Neural cell (in vitro differentiated cells): ENCODE results near the gene CEP128. TPM values are rescaled to one million over a fixed set of nuclear protein-coding genes. Genes with fewer than 3 reads are reported as not detected.

Experiments
- H2AFZ ChIP-seq: fragments of 200-600, 300-800 bp; sonication (generic), shearing (Covaris generic); 2 replicates; pipeline ENCODE4 v1.6.0; 2014; ENCODE audit warnings: low read depth, mild to moderate bottlenecking, antibody characterized with exemption, low read length, moderate library complexity
- H3F3A ChIP-seq: fragments of 200-600 bp; shearing (Covaris generic); 2 replicates; pipeline ENCODE4 v1.6.1; 2016; ENCODE audit warnings: mild to moderate bottlenecking, moderate library complexity, mixed read lengths, antibody characterized with exemption, low read length; ENCODE audit not compliant: insufficient read depth, poor library complexity, severe bottlenecking
- H3K27ac ChIP-seq: fragments of 200-600, 300-800 bp; sonication (generic), shearing (Covaris generic); 2 replicates; pipeline ENCODE4 v1.5.1; 2014; ENCODE audit warnings: mild to moderate bottlenecking, low read length, moderate library complexity
- H3K27me3 ChIP-seq: fragments of 300-800, 200-600 bp; sonication (generic), shearing (Covaris generic); 2 replicates; pipeline ENCODE4 v1.6.0; 2014; ENCODE audit warnings: mild to moderate bottlenecking, low read depth, low read length, moderate library complexity; ENCODE audit not compliant: insufficient read depth
- H3K36me3 ChIP-seq: fragments of 300-800, 200-600 bp; sonication (generic), shearing (Covaris generic); 2 replicates; pipeline ENCODE4 v1.5.1; 2014; ENCODE audit warnings: mild to moderate bottlenecking, antibody characterized with exemption, low read length, moderate library complexity; ENCODE audit not compliant: insufficient read depth
- H3K4me2 ChIP-seq: fragments of 300-800, 200-600 bp; sonication (generic), shearing (Covaris generic); 2 replicates; pipeline ENCODE4 v1.6.0; 2014; ENCODE audit warnings: mild to moderate bottlenecking, low read length
- H3K4me3 ChIP-seq: fragments of 300-800, 200-600 bp; sonication (generic), shearing (Covaris generic); 2 replicates; pipeline ENCODE4 v1.5.1; 2014; ENCODE audit warnings: mild to moderate bottlenecking, low read length, moderate library complexity
- H3K79me2 ChIP-seq: fragments of 200-600 bp; shearing (Covaris generic); replicated peaks from 2 replicates; pipeline ENCODE4 v1.6.0; 2014; ENCODE audit warnings: mild to moderate bottlenecking, low read length, moderate library complexity; ENCODE audit not compliant: insufficient read depth
- H3K9ac ChIP-seq: fragments of 300-800, 200-600 bp; sonication (generic), shearing (Covaris generic); 2 replicates; pipeline ENCODE4 v1.6.1; 2016; ENCODE audit warnings: mild to moderate bottlenecking, low read length, mixed read lengths
- H3K9me2 ChIP-seq: fragments of 200-600 bp; shearing (Covaris generic); 2 replicates; pipeline ENCODE4 v1.6.1; 2016; ENCODE audit warnings: mild to moderate bottlenecking, low read length, mixed read lengths; ENCODE audit not compliant: insufficient read depth
- H3K9me3 ChIP-seq: fragments of 200-600, 300-800 bp; sonication (generic), shearing (Covaris generic); 2 replicates; pipeline ENCODE4 v1.6.1; 2016; ENCODE audit warnings: mild to moderate bottlenecking, mixed run types, low read length, moderate library complexity, mixed read lengths
- H4K20me1 ChIP-seq: fragments of 200-600 bp; shearing (Covaris generic); 2 replicates; pipeline ENCODE4 v1.6.1; 2016; ENCODE audit warnings: mild to moderate bottlenecking, mixed run types; ENCODE audit not compliant: insufficient read depth
- EP300 ChIP-seq: fragments of 450-650 bp; conservative IDR thresholded peaks from 2 replicates; pipeline ENCODE4 v1.6.1; 2014; ENCODE audit warnings: antibody characterized with exemption, mild to moderate bottlenecking, moderate library complexity; ENCODE audit not compliant: poor library complexity, severe bottlenecking
- EZH2 ChIP-seq: fragments of 200-600, 300-800 bp; shearing (Covaris generic), sonication (generic); IDR thresholded peaks from 2 replicates; pipeline ENCODE4 v1.6.1; 2014; ENCODE audit warnings: antibody characterized with exemption, low read length, borderline replicate concordance, mild to moderate bottlenecking; ENCODE audit not compliant: insufficient read depth, poor library complexity, severe bottlenecking
- MXI1 ChIP-seq: fragments of 450-650 bp; conservative IDR thresholded peaks from 2 replicates; pipeline ENCODE4 v1.6.1; 2014; ENCODE audit warnings: antibody characterized with exemption, mild to moderate bottlenecking; ENCODE audit not compliant: poor library complexity, severe bottlenecking
- POLR2AphosphoS5 ChIP-seq: IDR thresholded peaks from 2 replicates; pipeline ENCODE4 v1.6.1; 2012
- RAD21 ChIP-seq: fragments of 450-650 bp; conservative IDR thresholded peaks from 2 replicates; pipeline ENCODE4 v1.6.1; 2014; ENCODE audit warnings: antibody characterized with exemption, mild to moderate bottlenecking, moderate library complexity
- SMC3 ChIP-seq: fragments of 450-650 bp; conservative IDR thresholded peaks from 2 replicates; pipeline ENCODE4 v1.6.1; 2014; ENCODE audit warnings: antibody characterized with exemption, mild to moderate bottlenecking, moderate library complexity; ENCODE audit not compliant: poor library complexity
- TAF1 ChIP-seq: IDR thresholded peaks from 2 replicates; pipeline ENCODE4 v1.6.1; 2012; ENCODE audit warnings: low read depth
- polyA plus RNA-seq: library from polyadenylated mRNA; depleted of rRNA; stranded (reverse); fragments of >200 nt; gene quantifications from 2 replicates; pipeline ENCODE4 v1.2.3, GENCODE V29; 2014
- TF ChIP-seq, protein P1 (sequence below): IDR thresholded peaks from 2 replicates; pipeline ENCODE4 v1.6.1; 2012; ENCODE audit warnings: borderline replicate concordance
- TF ChIP-seq, protein P2 (sequence below): fragments of 450-650 bp; IDR thresholded peaks from 2 replicates; pipeline ENCODE4 v1.5.1; 2014; ENCODE audit warnings: antibody characterized with exemption, mild to moderate bottlenecking, moderate library complexity; ENCODE audit not compliant: poor library complexity, severe bottlenecking

Gene CEP128
- polyA plus RNA-seq, 1 donor from 2014 or later = 5.5 TPM

DNA sequence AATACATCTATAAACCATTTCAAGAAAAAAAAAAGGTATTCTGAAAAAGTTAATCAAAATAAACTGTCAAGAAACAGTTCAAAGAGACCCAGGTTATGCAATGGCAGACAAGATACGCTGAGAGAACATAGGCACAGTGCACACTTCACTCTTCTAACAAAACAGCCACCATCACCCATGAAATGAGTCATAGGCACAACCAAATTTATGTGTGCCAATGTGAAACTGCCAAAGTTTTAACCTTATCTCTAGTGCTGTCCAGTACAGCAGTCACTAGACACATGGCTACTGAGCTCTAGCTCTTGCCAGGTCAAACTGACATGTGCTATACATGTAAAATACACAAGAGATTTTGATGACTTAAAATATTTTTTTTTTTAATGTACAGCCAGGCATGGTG lies 1.4 kb downstream of the CEP128 start:
- H3K4me3 ChIP-seq = no peak overlapping the region
- H3K4me2 ChIP-seq = no peak overlapping the region
- no peaks in the 10 kb centered on the region for H3K9me2 ChIP-seq
- H3K27me3 ChIP-seq = no peaks in the 10 kb centered on the region
- no peaks in the 10 kb centered on the region for H3K79me2 ChIP-seq
- TF ChIP-seq POLR2AphosphoS5 = no peak
- no peak for TF ChIP-seq RAD21
- TF ChIP-seq, protein P1, sequence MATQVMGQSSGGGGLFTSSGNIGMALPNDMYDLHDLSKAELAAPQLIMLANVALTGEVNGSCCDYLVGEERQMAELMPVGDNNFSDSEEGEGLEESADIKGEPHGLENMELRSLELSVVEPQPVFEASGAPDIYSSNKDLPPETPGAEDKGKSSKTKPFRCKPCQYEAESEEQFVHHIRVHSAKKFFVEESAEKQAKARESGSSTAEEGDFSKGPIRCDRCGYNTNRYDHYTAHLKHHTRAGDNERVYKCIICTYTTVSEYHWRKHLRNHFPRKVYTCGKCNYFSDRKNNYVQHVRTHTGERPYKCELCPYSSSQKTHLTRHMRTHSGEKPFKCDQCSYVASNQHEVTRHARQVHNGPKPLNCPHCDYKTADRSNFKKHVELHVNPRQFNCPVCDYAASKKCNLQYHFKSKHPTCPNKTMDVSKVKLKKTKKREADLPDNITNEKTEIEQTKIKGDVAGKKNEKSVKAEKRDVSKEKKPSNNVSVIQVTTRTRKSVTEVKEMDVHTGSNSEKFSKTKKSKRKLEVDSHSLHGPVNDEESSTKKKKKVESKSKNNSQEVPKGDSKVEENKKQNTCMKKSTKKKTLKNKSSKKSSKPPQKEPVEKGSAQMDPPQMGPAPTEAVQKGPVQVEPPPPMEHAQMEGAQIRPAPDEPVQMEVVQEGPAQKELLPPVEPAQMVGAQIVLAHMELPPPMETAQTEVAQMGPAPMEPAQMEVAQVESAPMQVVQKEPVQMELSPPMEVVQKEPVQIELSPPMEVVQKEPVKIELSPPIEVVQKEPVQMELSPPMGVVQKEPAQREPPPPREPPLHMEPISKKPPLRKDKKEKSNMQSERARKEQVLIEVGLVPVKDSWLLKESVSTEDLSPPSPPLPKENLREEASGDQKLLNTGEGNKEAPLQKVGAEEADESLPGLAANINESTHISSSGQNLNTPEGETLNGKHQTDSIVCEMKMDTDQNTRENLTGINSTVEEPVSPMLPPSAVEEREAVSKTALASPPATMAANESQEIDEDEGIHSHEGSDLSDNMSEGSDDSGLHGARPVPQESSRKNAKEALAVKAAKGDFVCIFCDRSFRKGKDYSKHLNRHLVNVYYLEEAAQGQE = no peak
- TF ChIP-seq EZH2 = no peak
- TF ChIP-seq SMC3 = no peak
- no peak for TF ChIP-seq EP300
- no peak for TF ChIP-seq MXI1
- TF ChIP-seq, protein P2, sequence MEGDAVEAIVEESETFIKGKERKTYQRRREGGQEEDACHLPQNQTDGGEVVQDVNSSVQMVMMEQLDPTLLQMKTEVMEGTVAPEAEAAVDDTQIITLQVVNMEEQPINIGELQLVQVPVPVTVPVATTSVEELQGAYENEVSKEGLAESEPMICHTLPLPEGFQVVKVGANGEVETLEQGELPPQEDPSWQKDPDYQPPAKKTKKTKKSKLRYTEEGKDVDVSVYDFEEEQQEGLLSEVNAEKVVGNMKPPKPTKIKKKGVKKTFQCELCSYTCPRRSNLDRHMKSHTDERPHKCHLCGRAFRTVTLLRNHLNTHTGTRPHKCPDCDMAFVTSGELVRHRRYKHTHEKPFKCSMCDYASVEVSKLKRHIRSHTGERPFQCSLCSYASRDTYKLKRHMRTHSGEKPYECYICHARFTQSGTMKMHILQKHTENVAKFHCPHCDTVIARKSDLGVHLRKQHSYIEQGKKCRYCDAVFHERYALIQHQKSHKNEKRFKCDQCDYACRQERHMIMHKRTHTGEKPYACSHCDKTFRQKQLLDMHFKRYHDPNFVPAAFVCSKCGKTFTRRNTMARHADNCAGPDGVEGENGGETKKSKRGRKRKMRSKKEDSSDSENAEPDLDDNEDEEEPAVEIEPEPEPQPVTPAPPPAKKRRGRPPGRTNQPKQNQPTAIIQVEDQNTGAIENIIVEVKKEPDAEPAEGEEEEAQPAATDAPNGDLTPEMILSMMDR = no peak
- no peak for TF ChIP-seq TAF1
- no peaks in the 10 kb centered on the region for H3K36me3 ChIP-seq
- no peak overlapping the region for H3K27ac ChIP-seq
- H2AFZ ChIP-seq = no peak overlapping the region
- no peaks in the 10 kb centered on the region for H4K20me1 ChIP-seq
- H3K9ac ChIP-seq = no peak overlapping the region
- H3F3A ChIP-seq = no peaks in the 10 kb centered on the region
- no peaks in the 10 kb centered on the region for H3K9me3 ChIP-seq

DNA sequence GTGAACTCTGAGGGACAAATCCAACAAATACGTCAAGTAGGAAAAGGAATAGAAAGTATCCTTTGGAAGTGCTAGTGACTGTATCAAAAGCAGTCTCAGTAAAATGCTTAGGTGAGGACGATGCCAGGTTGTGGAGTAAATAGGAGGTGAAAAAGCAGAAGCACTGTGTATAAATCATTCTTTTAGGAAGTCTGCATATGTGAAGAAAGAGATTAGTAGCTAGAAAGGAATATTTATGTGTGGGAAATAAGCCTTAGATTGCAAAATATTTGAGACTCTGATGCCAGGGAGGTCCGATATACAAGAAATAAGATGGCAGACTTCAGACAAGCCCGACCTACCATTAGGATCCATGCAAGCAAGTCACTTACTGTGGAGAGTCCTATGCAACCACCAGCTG lies 7.9 kb downstream of the CEP128 start:
- TF ChIP-seq EZH2 (no peak), TAF1 (no peak)
- Histone ChIP-seq H3K9me2 (no peaks in the 10 kb centered on the region), H4K20me1 (no peaks in the 10 kb centered on the region), H3F3A (no peaks in the 10 kb centered on the region), H3K27ac (no peak overlapping the region), H3K4me2 (no peak overlapping the region), H3K9me3 (no peaks in the 10 kb centered on the region), H2AFZ (no peak overlapping the region), H3K79me2 (no peaks in the 10 kb centered on the region), H3K4me3 (no peak overlapping the region), H3K9ac (no peak overlapping the region), H3K27me3 (no peaks in the 10 kb centered on the region), H3K36me3 (no peaks in the 10 kb centered on the region)

DNA sequence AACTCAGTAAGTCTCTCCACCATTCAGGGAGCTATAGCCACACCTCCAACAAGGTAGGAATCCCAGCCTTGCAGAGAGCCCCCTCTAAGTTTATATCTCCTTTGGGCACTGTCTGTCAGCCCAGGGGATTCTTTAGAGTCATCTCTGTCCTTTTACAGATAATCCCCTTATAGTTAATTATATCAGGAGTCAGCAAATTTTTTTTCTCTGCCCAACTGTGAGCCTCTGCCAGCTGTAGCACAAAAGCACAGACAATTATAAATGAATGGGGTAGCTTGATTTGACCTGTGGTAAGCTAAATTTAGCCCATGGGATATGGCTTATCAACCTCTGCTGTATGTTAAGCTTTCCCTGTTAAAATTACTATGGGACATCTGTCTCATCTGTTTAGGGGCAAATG lies 8.3 kb downstream of the CEP128 start:
- Histone ChIP-seq H3K9ac (no peak overlapping the region), H4K20me1 (no peaks in the 10 kb centered on the region), H2AFZ (no peak overlapping the region), H3F3A (no peaks in the 10 kb centered on the region), H3K9me2 (no peaks in the 10 kb centered on the region), H3K36me3 (no peaks in the 10 kb centered on the region), H3K79me2 (no peaks in the 10 kb centered on the region), H3K4me3 (no peak overlapping the region), H3K9me3 (no peaks in the 10 kb centered on the region), H3K4me2 (no peak overlapping the region), H3K27ac (no peak overlapping the region), H3K27me3 (no peaks in the 10 kb centered on the region)
- no peak for TF ChIP-seq EZH2
- no peak for TF ChIP-seq POLR2AphosphoS5
- TF ChIP-seq TAF1 = no peak
- TF ChIP-seq, protein P2 = no peak
- no peak for TF ChIP-seq EP300
- TF ChIP-seq MXI1 = no peak
- no peak for TF ChIP-seq SMC3
- TF ChIP-seq, protein P1 = no peak
- TF ChIP-seq RAD21 = no peak
